NB4 (cell line): ENCODE data around the gene PRKCE.
A peak's percentile ranks its signal among the peaks of the same experiment; 100 is the strongest.

ENCODE experiments used
- DNase-seq: peaks from one replicate; pipeline ENCODE4 v3.0.0; 2010; ENCODE audit warnings: low read depth
- H3K4me3 ChIP-seq: one replicate; pipeline ENCODE4 v1.5.1; 2011; ENCODE audit warnings: mild to moderate bottlenecking, low read depth, low read length, moderate library complexity
- CTCF ChIP-seq: IDR thresholded peaks from one replicate; pipeline ENCODE4 v1.5.1; 2012; ENCODE audit warnings: low read depth, low read length
- MAX ChIP-seq: IDR thresholded peaks from 2 replicates; pipeline ENCODE4 v1.6.1; 2011; ENCODE audit warnings: low read depth, low read length
- MYC ChIP-seq: IDR thresholded peaks from 2 replicates; pipeline ENCODE4 v1.6.1; 2011; ENCODE audit warnings: low read depth, low read length
- POLR2A ChIP-seq: IDR thresholded peaks from 2 replicates; pipeline ENCODE4 v1.6.1; 2011; ENCODE audit warnings: mild to moderate bottlenecking; ENCODE audit not compliant: insufficient read length; ENCODE audit errors: extremely low read depth

Gene PRKCE

GRCh38 chr2:45935791-45936622 is 284.5 kb downstream of the PRKCE start:
- H3K4me3 ChIP-seq = no peak overlapping the region
- TF ChIP-seq CTCF (peak; percentile 68), MAX (peak; percentile 83), MYC (0 out of 2 replicates have a peak, but pooled peaks have one; percentile 12), POLR2A (no peak)
- peak; percentile 86 for DNase-seq

- no peak overlapping the region for H3K4me3 ChIP-seq
- TF ChIP-seq MYC (no peak), MAX (no peak), CTCF (no peak), POLR2A (no peak)
- no peak for DNase-seq
Observed at GRCh38 chr2:45936623-45936979, 285.1 kb downstream of the PRKCE start.

- H3K4me3 ChIP-seq = no peak overlapping the region
- no peak for TF ChIP-seq MYC
- TF ChIP-seq MAX = no peak
- TF ChIP-seq CTCF = no peak
- TF ChIP-seq POLR2A = no peak
- DNase-seq = no peak
Observed at GRCh38 chr2:45937990-45938389, 286.5 kb downstream of the PRKCE start.

- H3K4me3 ChIP-seq = no peak overlapping the region
- TF ChIP-seq MAX (no peak), MYC (no peak), CTCF (no peak), POLR2A (no peak)
- no peak for DNase-seq
Observed at GRCh38 chr2:45938649-45939511, 287.4 kb downstream of the PRKCE start.

GRCh38 chr2:45941531-45942236 is 290.2 kb downstream of the PRKCE start:
- DNase-seq = no peak
- H3K4me3 ChIP-seq = no peak overlapping the region
- TF ChIP-seq CTCF (no peak), POLR2A (no peak), MAX (no peak), MYC (no peak)
